Activated CD4-positive, alpha-beta T cell treated with anti-CD3 and anti-CD28 coated beads, Interleukin-2, Interleukin-4, amounts not matched to agents 100 ng/mL and 50 ng/mL, durations not matched to agents 16 hours and 8 hours (primary cell): ENCODE measurements around the gene CTBS.
"Not testable (repeated sequence)": the region's sequence is repeated elsewhere in the genome, so short reads cannot be mapped to it uniquely, and the experiment has no call there.

ENCODE experiments used
- DNase-seq: peaks from one replicate; pipeline ENCODE4 v3.0.0-alpha.2; 2020; ENCODE audit warnings: low spot score

Gene CTBS

DNA sequence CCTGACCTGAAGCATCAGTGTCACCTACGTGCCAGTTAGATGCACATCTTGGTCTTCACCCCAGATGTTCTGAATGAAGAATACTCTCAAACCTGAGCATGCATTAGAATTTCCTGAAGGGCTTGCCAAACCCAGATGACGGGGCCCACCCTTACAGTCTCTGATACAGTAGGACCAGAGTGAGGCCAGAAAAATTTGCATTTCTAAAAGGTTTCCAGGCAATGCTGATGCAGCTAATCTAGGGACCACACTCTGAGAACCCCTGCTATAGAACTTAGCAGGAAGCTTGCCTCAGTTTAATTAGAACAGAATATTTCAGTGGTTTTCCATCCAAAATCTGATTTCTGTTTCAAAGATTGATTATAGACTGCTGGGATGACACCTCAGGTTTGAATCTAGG is 9.9 kb upstream of the CTBS start:
- no peak for DNase-seq

DNA sequence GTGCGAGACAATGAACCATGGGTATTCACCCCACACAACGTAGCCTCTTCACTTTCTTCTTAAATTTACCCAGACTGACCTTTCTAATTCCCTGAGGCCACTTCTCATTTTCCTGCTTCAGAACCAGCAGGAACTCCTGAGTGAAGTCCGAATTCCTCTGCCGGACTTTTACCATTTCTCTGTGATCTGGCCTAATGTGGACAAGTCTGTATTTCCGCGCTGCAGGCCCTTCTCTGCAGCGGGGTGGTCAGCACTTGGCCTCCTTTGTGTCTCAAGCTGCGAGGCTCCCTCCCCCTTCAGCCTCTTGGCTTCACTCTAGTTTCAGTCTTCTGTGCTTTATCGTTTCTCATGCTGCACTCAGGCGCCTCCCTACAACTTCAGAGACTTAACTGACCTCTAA is 9.4 kb upstream of the CTBS start:
- DNase-seq: no peak

DNA sequence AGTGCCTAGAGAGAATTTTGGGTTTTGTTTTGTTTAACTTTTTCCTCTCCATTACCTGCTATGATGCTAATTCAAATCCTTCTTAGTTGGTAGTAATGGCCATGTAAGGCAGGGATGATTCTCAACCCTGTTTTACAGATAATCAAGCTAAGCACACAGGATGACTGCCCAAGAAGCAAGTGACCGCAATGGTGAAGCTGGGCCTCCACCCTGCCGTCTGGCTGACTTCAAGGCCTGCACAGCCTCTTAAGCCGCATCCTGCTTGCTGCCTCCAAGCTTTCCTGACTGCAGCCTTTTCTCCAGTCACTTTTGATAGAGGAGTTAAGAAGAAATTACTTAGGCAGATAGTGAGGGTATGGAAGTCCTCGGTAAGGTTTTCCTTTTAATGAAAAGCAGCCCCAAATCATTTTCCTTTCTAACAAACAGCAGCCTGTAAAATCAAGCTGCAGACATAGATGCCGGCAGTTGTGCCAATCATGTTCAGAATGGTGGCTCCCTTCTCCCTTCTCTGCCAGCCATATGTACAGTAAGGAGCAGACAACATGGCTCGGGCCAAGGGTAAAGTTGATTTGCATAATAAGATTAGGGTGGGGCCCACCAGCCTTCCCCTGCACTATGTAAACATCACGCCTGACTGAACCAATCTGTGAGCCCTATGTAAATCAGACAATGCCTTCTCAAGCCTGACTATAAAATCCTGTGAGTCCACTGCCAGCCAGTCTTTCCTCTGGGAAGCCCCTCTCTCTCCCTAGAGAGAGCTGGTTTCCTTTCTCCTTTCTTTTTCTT is 8.8 kb upstream of the CTBS start:
- no peak for DNase-seq

DNA sequence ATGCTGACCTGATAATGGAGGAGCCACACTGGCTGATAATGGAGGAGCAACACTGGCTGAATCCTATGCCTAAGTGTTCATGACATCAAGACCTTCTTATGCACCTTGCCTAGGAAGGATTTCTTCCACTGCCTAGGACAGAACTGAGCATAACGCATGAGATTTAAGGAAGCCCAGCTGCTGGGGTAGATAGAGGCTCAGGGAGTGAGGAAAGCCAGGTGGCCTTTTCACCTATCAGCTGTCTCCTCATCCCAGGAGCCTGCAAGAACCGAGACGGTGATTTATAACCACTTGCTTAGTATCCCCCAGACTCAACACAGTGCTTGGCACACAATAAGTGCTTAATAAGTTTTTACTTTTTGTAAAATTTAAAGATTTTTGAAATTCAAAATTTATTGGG is 7.4 kb upstream of the CTBS start:
- no peak for DNase-seq

DNA sequence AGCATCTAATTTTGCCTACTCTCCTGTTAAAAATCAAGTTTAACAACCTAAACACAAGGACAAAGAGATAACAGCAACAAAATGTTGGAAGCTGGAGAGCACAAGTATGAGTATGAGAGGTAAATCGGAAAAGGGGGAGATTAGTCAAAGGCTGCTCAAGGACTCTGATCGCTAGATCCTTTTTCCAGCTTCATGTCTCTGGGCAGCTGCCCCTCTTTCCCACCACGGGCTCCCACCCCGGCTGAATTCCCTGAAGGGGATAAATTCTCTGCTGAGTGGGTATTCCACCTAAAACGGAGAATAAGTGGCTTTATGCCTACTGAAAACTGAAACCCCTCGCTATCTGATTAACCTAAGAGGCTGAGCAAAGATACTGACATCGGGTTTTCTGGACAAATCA is 696 bp upstream of the CTBS start:
- DNase-seq: no peak

DNA sequence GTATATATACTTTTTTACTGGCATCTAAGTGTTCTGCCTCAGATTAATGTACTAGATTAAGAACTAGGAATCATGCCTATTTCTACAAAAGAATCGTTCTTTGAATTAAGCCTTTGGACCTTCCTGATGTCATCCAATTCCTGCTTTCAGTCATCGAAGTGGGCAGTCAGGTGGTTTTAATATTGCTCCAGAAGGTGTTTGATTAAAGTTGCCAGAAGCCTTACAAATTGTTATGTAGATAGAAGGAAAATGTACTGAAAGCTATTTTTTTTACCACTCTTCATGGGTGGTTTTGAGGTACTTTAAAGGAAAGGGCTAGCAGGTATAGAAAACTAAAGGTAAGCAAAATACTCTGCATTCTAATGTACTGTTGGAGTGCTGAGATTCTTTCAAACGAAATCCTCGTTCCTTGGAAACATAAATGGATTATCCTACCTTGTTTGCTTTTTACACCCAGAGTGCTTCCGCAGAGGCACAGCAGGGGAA is 716 bp downstream of the CTBS start:
- peak; percentile 43 for DNase-seq

DNA sequence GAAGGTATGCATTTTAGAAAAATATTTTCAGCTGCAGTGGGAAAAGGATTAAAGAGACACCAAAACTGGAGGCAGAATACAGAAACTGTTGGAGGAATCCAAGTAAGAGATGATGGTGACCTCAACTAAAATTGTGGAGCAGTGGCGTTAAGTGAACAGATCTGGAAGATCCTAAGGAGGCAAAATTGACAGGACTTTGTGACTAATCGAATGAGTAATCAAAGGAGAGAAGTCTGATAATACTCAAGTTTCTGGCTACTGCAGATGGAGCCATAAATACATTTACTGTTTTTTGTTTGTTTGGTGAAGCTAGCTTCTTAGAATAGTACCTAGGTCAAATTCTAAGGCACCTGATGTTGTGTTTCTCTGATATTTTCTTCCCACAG is 3.1 kb downstream of the CTBS start:
- DNase-seq: no peak

DNA sequence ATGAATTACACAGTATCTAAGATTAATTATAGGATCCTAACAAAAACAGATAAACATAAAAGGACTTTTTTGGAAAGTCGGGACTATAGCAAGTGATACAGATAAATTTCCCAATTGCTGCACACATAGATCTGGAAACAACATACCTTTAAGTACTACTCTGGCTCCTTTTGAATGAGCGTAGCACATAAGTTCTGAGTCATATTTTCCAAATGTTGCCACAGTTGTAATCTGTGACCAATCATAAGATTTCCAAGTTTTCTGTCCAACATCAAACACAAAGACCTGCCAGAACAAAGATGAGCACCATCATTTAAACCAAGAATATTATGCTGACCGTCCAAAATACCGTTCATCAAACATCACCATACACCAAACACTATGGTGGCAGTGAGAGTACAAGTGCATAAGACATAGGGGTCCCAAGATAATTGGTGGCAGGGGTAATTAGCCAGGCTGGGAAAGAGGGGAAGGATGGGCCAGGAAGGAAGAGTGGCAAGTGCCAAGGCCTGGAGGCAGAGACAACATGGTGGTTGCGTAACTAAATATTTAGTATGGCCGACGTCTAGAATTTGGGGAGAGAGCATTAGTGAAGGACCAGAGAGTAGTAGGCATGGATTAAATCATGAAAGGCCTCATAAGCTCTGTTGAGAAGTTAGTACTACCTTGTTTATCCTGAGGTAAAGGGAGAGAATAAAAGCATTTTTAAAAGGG is 3.6 kb downstream of the CTBS start:
- DNase-seq: peak; percentile 5

DNA sequence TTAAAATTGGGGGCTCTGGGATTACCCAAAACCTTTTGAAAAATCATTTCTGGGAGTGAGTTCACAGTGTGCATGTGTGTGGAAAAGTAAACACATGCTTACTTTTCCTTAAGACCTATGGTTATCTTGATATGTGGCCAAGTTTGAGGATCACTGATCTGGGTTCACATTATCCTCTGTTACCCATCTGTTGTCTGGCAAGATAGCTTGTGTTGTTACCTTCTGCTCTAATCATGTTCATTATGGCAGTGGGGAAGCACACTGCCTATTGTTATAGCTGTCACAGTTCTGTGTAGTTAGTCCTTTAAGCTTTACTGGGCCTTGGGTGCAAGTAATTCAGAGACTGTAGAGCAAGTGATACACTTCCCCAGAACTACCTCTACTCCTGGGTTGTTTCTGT is 5.0 kb downstream of the CTBS start:
- DNase-seq: no peak

DNA sequence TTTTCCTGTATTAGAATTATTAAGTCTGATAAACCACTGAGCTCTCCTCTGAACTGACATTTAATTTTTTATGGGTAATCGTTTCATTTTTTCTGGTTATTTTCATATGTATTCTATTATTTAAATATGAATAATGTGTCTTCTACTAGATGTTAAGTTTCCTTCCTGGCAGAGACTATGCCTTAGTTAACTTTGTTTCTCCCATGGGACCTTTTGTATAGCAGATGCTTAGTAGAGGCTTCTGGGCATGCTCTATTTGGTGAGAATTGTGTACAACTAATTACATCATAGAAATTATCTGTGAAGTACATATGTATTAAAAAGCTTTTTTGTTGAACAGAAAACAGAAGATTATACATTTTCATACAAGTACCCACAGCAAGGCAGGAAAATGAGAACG is 23.4 kb downstream of the CTBS start:
- DNase-seq: no peak

DNA sequence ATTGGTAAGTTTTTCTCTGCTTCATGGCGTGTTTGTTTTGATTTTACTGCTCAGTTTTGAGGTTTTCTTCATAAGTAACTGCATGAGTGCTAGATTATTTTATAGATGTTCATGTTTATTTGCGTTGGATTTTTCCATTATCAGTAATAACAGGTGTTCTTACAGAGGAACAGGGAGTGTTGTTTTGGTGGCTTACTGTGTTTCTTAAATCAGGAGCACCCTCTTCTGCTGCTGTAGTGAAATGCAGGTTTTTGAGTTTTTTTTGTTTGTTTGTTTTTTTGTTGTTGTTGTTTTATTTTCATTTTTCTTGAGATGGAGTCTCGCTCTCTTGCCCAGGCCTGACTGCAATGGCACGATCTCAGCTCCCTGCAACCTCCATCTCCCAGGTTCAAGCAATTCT is 32.6 kb downstream of the CTBS start:
- DNase-seq: no peak

DNA sequence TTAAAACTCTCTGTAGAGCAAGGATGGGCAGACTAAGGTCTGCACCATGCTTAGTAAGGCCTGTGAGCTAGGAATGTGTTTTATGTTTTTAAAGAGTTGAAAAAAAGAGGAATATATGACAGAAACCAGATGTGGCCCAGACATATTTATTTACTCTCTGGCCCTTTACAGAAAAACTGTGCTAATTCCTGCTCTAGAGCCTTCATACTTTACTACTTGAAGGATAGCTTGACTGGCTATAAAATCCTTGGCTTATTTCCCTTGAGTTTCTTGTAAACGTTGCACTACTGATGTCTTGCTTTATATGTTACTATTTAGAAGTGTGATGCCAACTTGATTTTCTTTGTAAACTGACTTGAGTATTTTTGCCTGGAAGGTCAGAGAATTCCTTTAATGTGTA is 33.5 kb downstream of the CTBS start:
- no peak for DNase-seq

DNA sequence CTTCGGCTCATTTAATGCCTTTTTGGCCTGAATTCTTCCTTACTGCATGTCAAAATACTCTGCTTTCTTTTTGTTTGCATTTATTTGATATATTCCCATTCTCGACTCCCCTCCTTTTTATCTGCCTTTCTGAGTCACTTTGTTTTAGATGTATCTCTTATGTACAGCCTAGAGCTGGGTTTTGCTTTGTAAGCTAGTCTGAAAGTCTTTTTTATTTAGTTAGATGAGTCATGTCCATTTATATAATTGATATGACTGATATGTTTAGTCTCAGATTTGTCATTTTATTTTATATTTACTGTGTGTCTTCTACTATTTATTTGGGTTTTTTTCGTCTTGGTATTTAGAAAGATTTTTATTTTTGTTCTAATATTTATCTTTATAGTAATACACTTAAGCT is 34.3 kb downstream of the CTBS start:
- DNase-seq: no peak

DNA sequence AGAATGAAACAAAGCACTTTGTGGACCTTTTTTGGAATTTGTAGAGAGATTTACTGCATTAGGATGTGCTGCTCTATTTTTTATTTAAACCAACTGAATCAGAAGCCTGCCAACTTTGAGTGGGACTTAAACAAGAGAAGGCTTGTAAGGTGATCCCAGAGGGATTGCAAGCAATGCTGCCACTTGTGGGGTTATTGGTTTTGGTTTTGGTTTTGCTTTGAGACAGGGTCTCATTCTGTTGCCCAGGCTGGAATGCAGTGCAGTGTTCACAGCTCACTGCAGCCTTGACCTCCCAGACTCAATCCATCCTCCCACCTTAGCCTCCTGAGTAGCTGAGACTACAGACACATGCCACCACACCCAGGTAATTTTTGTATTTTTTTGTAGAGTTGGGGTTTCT is 35.6 kb downstream of the CTBS start:
- DNase-seq: peak; percentile 3

DNA sequence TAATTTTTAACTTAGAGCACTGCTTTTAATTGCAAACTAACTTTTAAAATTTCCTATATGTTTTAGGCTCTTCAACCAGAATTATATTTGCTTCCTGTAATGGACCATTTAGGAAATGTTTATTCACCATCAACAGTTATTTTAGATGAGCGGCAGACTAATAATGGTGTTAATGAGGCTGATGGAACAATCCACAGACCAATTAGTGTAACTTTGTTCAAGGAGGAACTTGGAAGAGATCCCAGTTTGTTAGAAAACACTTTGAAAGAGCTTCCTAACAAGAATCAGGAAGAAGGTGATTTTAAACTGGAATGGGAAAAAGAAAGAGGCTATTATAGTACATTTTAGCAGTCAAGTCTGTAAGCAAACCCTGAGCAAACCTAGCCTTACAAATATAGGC is 48.5 kb downstream of the CTBS start:
- no peak for DNase-seq

DNA sequence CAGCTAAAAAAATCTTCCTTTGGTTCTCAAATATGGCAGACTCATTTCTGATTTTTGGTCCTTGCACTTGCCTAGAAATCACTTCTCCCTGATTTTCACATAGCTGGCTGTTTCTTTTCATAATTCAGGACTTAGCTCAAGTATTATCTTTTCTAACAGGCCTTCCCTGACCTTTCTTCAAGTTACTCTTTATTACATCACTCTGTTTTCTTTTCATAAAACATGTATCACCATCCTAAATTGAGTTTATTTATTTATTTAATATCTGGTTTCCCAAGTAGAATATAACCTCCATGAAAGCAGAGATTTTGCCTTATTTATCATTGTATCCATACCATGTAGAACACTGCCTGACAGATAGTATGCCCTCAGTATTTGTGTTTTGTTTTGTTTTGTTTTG is 49.6 kb downstream of the CTBS start:
- DNase-seq: no peak

DNA sequence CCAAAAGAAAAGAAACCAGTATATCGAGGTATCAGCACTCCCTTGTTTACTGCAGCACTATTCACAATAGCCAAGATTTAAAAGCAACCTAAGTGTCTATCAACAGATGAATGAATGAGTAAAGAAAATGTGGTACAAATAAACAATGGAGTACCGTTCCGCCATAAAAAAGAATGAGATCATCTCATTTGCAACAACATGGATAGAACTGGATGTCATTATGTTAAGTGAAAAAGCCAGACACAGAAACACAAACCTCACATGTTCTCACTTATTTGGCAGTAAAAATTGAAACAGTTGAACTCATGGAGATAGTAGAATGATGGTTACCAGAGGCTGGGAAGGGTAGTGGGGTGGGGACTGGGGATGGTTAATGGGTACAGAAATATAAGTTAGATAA is 63.6 kb downstream of the CTBS start:
- no peak for DNase-seq

DNA sequence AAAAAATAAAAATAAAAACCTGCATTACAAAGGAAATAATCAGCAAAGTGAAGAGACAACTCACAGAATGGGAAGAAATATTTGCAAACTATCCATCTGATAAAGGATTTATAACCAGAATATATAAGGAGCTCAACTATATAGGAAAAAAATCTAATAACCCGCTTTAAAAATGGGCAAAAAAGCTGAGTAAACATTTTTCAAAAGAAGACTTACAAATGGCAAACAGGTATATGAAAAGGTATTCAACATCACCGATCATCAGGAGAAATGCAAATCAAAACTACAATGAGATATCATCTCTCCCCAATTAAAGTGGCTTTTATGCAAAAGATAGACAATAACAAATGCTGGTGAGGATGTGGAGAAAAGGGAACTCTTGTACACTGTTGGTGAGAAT is 64.1 kb downstream of the CTBS start:
- DNase-seq: no peak

DNA sequence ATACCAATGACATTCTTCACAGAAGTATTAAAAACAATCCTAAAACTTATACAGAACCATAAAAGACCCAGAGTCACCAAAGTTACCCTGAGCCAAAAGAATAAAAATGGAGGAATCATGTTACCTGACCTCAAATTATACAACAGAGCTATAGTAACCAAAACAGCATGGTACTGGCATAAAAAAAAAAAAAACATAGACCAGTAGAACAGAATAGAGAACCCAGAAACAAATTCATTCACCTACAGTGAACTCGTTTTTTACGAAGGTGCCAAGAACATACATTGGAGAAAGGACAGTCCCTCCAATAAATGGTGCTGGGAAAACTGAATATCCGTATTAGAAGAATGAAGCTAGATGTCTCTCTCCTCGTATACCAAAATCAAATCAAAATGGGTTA is 65.2 kb downstream of the CTBS start:
- no peak for DNase-seq

DNA sequence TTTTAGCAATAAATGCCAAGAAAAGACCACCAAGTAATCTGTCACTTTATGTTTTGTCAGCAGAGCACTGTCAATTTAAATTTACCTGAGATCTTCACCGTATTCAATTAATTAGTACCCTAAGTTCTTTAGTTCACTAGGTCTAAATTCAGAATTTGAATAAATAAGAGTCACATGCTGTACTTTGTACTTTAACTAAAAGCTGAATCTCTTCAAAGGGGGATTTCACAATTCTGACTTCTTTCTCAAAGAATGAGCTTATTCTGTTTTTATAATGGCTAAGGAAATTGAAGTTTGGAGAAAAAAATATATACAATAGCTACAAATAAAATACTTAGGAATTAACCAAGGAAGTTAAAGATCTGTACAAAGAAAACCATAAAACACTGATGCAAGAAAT is 65.7 kb downstream of the CTBS start:
- DNase-seq: no peak

DNA sequence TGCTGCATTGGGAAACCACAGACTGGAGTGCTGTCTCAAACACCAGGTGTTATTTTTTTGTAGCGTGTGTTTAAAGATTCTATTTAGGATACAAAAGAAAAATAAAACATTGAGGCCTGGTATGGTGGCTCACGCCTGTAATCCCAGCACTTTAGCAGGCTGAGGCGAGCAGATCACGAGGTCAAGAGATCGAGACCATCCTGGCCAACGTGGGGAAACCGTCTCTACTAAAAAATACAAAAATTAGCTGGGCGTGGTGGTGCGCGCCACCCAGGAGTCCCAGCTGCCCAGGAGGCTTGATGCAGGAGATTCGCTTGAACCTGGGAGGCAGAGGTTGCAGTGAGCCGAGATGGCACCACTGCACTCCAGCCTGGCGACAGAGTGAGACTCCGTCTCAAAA is 66.4 kb downstream of the CTBS start:
- DNase-seq: not testable (repeated sequence)

DNA sequence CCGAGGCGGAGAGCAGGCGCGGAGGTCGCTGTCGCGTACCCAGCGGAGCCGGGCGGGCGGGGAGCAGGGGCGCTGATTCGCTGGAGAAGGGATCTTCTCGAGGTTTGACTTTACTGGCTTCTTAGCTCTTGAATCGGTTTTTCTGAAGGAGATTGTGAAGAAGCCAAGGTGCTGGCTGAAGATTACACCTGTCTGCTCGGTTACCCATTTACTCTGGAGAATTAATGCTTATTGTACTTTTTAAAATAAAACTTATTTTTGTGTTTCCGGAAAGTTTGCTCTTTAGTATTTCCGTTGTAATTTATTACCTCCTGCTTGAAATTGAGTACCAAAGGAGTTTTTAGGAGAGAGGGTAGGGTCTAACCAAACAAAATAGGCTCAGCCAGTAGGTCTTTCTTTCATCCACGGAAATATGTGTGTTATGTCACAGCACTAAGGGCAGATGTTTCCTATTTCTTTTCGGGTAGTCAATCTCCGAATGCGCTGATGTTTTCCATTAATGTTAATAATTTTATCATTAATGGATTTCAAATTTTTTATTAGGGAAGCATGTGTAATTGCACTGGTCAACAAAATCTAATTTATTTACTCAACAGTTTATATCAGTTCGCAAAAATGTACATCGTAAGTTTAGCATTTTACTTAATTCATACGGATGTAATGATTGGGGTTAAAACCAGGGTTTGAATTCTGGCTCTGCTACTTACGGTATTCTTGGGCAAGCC is 67.3 kb downstream of the CTBS start:
- DNase-seq: no peak
